ENCODE results near the gene CFDP1.

- TF ChIP-seq CTCF (conservative IDR thresholded peaks at IDR 0.05; ENCODE audit: low read length) = no peak
- no peak for TF ChIP-seq EZH2phosphoT487 (IDR thresholded peaks at IDR 0.05; ENCODE audit: borderline replicate concordance)
Measured at GRCh38 chr16:75372236-75372856, 61.0 kb downstream of the CFDP1 start.

Measured in Loucy (cell line).